HepG2 (cell line): ENCODE results near the gene HTR4. TPM values are rescaled to one million over a fixed set of nuclear protein-coding genes. Genes with fewer than 3 reads are reported as not detected.
"Not testable (repeated sequence)": the region's sequence is repeated elsewhere in the genome, so short reads cannot be mapped to it uniquely, and the experiment has no call there.

Experiments used
- ATAC-seq: fragments of 200-7000 bp; cut with Tn5 transposase; 3 replicates; pipeline ENCODE4 v1.9.1; 2020; ENCODE audit warnings: mild to moderate bottlenecking, moderate library complexity
- BruUV-seq: library from RNA; stranded (reverse); fragments of 400-500 nt; replicated peaks from 2 replicates; lab custom pipeline; 2021; lab: Mats Ljungman, UMichigan
- CTCF ChIA-PET: fragments of 300-600 bp; formaldehyde crosslinking; extraction: SDS; loops from one replicate; lab custom pipeline; 2021; ENCODE audit warnings: low total read pairs, inconsistent platforms, low intra/inter-chr PET ratio; lab: Yijun Ruan, JAX
- POLR2A ChIA-PET: fragments of 350-600 bp; sonication (Branson Sonifier 250); formaldehyde crosslinking; loops from one replicate; lab custom pipeline; 2020; ENCODE audit warnings: antibody characterized with exemption, inconsistent platforms; lab: Yijun Ruan, JAX
- DNase-seq: peaks from one replicate; pipeline ENCODE4 v3.0.0-alpha.2; 2015; ENCODE audit warnings: low spot score
- FAIRE-seq: peaks from 3 replicates; lab custom pipeline; 2011; peaks lifted over from hg19 to GRCh38; lab: Jason Lieb, UNC
- H2AFZ ChIP-seq: one replicate; pipeline ENCODE4 v1.6.1; 2011; ENCODE audit warnings: low read length, inconsistent platforms
- H3K27ac ChIP-seq: fragments of 300-600 bp; 3 replicates; pipeline ENCODE4 v1.8.0; 2011; ENCODE audit warnings: mixed run types, mild to moderate bottlenecking, mixed read lengths, low read length, inconsistent platforms; ENCODE audit not compliant: insufficient read depth; ENCODE audit errors: extremely low read length
- H3K27me3 ChIP-seq, 2 experiments: fragments of 200-600 bp in 1 of 2; 2 replicates in 1 of 2; 3 replicates in 1 of 2; pipeline versions ENCODE4 v1.6.0 to v1.8.0; 2011; ENCODE audit warnings: low read length in 2 of 2, mild to moderate bottlenecking in 2 of 2, moderate library complexity in 2 of 2, inconsistent platforms in 1 of 2; ENCODE audit not compliant: insufficient read depth in 2 of 2, control insufficient read depth in 1 of 2
- H3K36me3 ChIP-seq, 2 experiments: fragments of 200-600 bp in 1 of 2; replicated peaks in 1 of 2; 2 replicates in 1 of 2; 3 replicates in 1 of 2; pipeline versions ENCODE4 v1.5.1 to v1.8.0; 2011; ENCODE audit warnings: low read length in 2 of 2, inconsistent platforms in 1 of 2; ENCODE audit not compliant: insufficient read depth in 2 of 2, control insufficient read depth in 1 of 2
- H3K4me1 ChIP-seq: 2 replicates; pipeline ENCODE4 v1.5.1; 2012; ENCODE audit warnings: low read length, inconsistent platforms; ENCODE audit not compliant: insufficient read depth
- H3K4me2 ChIP-seq: 2 replicates; pipeline ENCODE4 v1.6.0; 2011; ENCODE audit warnings: low read depth, low read length, inconsistent platforms
- H3K4me3 ChIP-seq, 3 experiments: fragments of 200-600 bp in 1 of 3; sonication (generic), shearing (Covaris generic) in 1 of 3; replicated peaks in 1 of 3; 2 replicates each; pipeline ENCODE4 v1.5.1; 2011 to 2016; ENCODE audit warnings: low read length in 3 of 3, inconsistent platforms in 2 of 3, low read depth in 2 of 3, mild to moderate bottlenecking in 2 of 3, control low read depth in 1 of 3, mixed read lengths in 1 of 3; ENCODE audit not compliant: insufficient read depth in 1 of 3
- H3K79me2 ChIP-seq: one replicate; pipeline ENCODE4 v1.6.1; 2011; ENCODE audit warnings: low read length, inconsistent platforms; ENCODE audit not compliant: insufficient read depth
- H3K9ac ChIP-seq: 2 replicates; pipeline ENCODE4 v1.6.0; 2011; ENCODE audit warnings: mild to moderate bottlenecking, low read depth, low read length, inconsistent platforms; ENCODE audit not compliant: insufficient read depth
- H3K9me3 ChIP-seq: 2 replicates; pipeline ENCODE4 v1.5.1; 2012; ENCODE audit warnings: mild to moderate bottlenecking, low read length
- H4K20me1 ChIP-seq: 2 replicates; pipeline ENCODE4 v1.6.0; 2011; ENCODE audit warnings: inconsistent platforms, mild to moderate bottlenecking, low read length, moderate library complexity; ENCODE audit not compliant: insufficient read depth
- ZNF441 ChIP-seq: sonication (generic); formaldehyde crosslinking; IDR thresholded peaks from 2 replicates; pipeline ENCODE4 v1.7.0; 2021; ENCODE audit warnings: missing genetic modification reagents, borderline replicate concordance
- ZNF652 ChIP-seq: IDR thresholded peaks from 2 replicates; pipeline ENCODE4 v1.6.1; 2016; ENCODE audit warnings: low read depth, borderline replicate concordance
- WGBS: methylation state at CpG from one replicate; pipeline ENCODE4 v1.1.6; 2017; ENCODE audit warnings: low lambda C conversion rate; 5-methylcytosine and 5-hydroxymethylcytosine counted together
- in situ Hi-C: cut with HindIII; loops from 2 replicates; pipeline ENCODE4 v1.10.0; 2017; ENCODE audit warnings: low pct_unique_long_range_greater_than_20kb; ENCODE audit not compliant: extremely low pct_ligation_motif_present
- intact Hi-C: fragments of 100-400 bp; cut with micrococcal nuclease; formaldehyde crosslinking; loops from one replicate; pipeline ENCODE4 v1.10.0; 2022; ENCODE audit not compliant: unreplicated experiment
- polyA plus RNA-seq, 8 experiments: library from polyadenylated mRNA; depleted of rRNA in 3 of 8; stranded (reverse) in 7 of 8; unstranded in 1 of 8; fragments of >200 nt; fragmentation: Illumina TruSeq in 4 of 8; extraction: Trizol in 4 of 8; gene quantifications; 2 replicates each; pipeline versions ENCODE4 v1.2.1 to v1.2.3, GENCODE V29; 2011 to 2016; ENCODE audit warnings: low read depth in 4 of 8, missing spikeins in 1 of 8, mixed read lengths in 1 of 8; ENCODE audit not compliant: insufficient read depth in 1 of 8
- total RNA-seq, 5 experiments: library from RNA; depleted of rRNA; stranded (reverse); fragments of >200 nt; fragmentation: Illumina TruSeq; extraction: Trizol; gene quantifications; 2 replicates each; pipeline ENCODE4 v1.2.3, GENCODE V29; 2016; ENCODE audit warnings: low read depth in 1 of 5
- TF ChIP-seq, protein P1 (sequence below): sonication (generic); formaldehyde crosslinking; IDR thresholded peaks from 2 replicates; pipeline ENCODE4 v1.9.0; 2021; ENCODE audit warnings: mild to moderate bottlenecking, missing genetic modification reagents

The HTR4 gene
- total and polyA plus RNA-seq, 2 of the 13 experiments (the other 11 are each of a cell fraction or from before 2014, with no cell fraction given): not detected

GRCh38 chr5:148469501-148469935 lies 184.8 kb downstream of the HTR4 start (continued):
- TF ChIP-seq, protein P1, sequence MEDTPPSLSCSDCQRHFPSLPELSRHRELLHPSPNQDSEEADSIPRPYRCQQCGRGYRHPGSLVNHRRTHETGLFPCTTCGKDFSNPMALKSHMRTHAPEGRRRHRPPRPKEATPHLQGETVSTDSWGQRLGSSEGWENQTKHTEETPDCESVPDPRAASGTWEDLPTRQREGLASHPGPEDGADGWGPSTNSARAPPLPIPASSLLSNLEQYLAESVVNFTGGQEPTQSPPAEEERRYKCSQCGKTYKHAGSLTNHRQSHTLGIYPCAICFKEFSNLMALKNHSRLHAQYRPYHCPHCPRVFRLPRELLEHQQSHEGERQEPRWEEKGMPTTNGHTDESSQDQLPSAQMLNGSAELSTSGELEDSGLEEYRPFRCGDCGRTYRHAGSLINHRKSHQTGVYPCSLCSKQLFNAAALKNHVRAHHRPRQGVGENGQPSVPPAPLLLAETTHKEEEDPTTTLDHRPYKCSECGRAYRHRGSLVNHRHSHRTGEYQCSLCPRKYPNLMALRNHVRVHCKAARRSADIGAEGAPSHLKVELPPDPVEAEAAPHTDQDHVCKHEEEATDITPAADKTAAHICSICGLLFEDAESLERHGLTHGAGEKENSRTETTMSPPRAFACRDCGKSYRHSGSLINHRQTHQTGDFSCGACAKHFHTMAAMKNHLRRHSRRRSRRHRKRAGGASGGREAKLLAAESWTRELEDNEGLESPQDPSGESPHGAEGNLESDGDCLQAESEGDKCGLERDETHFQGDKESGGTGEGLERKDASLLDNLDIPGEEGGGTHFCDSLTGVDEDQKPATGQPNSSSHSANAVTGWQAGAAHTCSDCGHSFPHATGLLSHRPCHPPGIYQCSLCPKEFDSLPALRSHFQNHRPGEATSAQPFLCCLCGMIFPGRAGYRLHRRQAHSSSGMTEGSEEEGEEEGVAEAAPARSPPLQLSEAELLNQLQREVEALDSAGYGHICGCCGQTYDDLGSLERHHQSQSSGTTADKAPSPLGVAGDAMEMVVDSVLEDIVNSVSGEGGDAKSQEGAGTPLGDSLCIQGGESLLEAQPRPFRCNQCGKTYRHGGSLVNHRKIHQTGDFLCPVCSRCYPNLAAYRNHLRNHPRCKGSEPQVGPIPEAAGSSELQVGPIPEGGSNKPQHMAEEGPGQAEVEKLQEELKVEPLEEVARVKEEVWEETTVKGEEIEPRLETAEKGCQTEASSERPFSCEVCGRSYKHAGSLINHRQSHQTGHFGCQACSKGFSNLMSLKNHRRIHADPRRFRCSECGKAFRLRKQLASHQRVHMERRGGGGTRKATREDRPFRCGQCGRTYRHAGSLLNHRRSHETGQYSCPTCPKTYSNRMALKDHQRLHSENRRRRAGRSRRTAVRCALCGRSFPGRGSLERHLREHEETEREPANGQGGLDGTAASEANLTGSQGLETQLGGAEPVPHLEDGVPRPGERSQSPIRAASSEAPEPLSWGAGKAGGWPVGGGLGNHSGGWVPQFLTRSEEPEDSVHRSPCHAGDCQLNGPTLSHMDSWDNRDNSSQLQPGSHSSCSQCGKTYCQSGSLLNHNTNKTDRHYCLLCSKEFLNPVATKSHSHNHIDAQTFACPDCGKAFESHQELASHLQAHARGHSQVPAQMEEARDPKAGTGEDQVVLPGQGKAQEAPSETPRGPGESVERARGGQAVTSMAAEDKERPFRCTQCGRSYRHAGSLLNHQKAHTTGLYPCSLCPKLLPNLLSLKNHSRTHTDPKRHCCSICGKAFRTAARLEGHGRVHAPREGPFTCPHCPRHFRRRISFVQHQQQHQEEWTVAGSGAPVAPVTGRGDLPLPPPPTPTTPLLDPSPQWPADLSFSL (CRISPR knock-in tag): no peak
- TF ChIP-seq ZNF652 (CRISPR knock-in tag) (no peak), ZNF441 (no peak)

DNA sequence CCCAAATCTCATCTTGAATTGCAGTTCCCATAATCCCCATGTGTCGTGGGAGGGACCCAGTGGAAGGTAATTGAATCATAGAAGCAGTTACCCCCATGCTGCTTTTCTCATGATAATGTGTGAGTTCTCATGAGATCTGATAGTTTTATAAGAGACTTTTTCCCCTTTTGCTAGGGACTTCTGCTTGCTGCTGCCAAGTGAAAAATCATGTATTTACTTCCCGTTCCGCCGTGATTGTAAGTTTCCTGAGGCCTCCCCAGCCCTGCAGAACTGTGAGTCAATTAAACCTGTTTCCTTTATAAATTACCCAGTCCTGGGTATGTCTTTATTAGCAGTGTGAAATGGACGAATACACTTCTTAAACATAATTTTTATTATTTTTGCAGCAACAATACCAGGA lies 185.6 kb downstream of the HTR4 start:
- CTCF ChIA-PET, H3K4me2 ChIP-seq, intact Hi-C loops: not testable (repeated sequence)

More for the DNA sequence above, 185.6 kb downstream of the HTR4 start:
- H3K4me1 ChIP-seq, H3K27ac ChIP-seq, BruUV-seq, H3K79me2 ChIP-seq, POLR2A ChIA-PET, H3K36me3 ChIP-seq, H3K9me3 ChIP-seq, H3K4me3 ChIP-seq, H4K20me1 ChIP-seq, H3K27me3 ChIP-seq, DNase-seq, H2AFZ ChIP-seq, in situ Hi-C loops, FAIRE-seq, ATAC-seq, H3K9ac ChIP-seq: not testable (repeated sequence)
- 58% methylated on average over 5 of the region's 5 CpGs for WGBS
